SW480 (cell line): ENCODE measurements around the gene OBSCN.

Experiments used
- DNase-seq: peaks from one replicate; pipeline ENCODE4 v3.0.0-alpha.2; 2016; ENCODE audit warnings: low spot score

Gene OBSCN

GRCh38 chr1:228288536-228289238 is 80.8 kb downstream of the OBSCN start:
- no peak for DNase-seq

GRCh38 chr1:228289239-228289849 is 81.5 kb downstream of the OBSCN start:
- DNase-seq, result no peak

GRCh38 chr1:228289996-228290881 is 82.4 kb downstream of the OBSCN start:
- no peak for DNase-seq

GRCh38 chr1:228291906-228292608 is 84.2 kb downstream of the OBSCN start:
- DNase-seq, result no peak

GRCh38 chr1:228292609-228292911 is 84.7 kb downstream of the OBSCN start:
- no peak for DNase-seq

- no peak for DNase-seq
Observed at GRCh38 chr1:228293393-228293792, 85.5 kb downstream of the OBSCN start.

GRCh38 chr1:228293816-228294500 is 86.1 kb downstream of the OBSCN start:
- no peak for DNase-seq

GRCh38 chr1:228294717-228295116 is 86.9 kb downstream of the OBSCN start:
- no peak for DNase-seq

GRCh38 chr1:228295201-228295600 is 87.4 kb downstream of the OBSCN start:
- DNase-seq, result no peak

- DNase-seq, result no peak
Observed at GRCh38 chr1:228295981-228296380, 88.1 kb downstream of the OBSCN start.

- DNase-seq, result no peak
Observed at GRCh38 chr1:228297242-228297641, 89.4 kb downstream of the OBSCN start.

- no peak for DNase-seq
Observed at GRCh38 chr1:228297822-228298221, 90.0 kb downstream of the OBSCN start.

GRCh38 chr1:228298471-228298870 is 90.6 kb downstream of the OBSCN start:
- no peak for DNase-seq

- DNase-seq, result no peak
Observed at GRCh38 chr1:228299211-228299610, 91.4 kb downstream of the OBSCN start.

GRCh38 chr1:228299901-228300300 is 92.1 kb downstream of the OBSCN start:
- DNase-seq, result no peak

GRCh38 chr1:228302086-228302485 is 94.2 kb downstream of the OBSCN start:
- DNase-seq, result no peak

GRCh38 chr1:228303596-228303995 is 95.8 kb downstream of the OBSCN start:
- DNase-seq, result no peak

- no peak for DNase-seq
Observed at GRCh38 chr1:228304225-228304624, 96.4 kb downstream of the OBSCN start.

GRCh38 chr1:228304766-228305395 is 97.0 kb downstream of the OBSCN start:
- no peak for DNase-seq

GRCh38 chr1:228305721-228306152 is 97.9 kb downstream of the OBSCN start:
- no peak for DNase-seq
